ENCODE results near the gene UNKL.

UNKL gene

GRCh38 chr16:1372292-1372950 lies 42.1 kb downstream of the UNKL start:
- H3K27ac ChIP-seq = no peak overlapping the region
- no peak for TF ChIP-seq ZFX (IDR thresholded peaks at IDR 0.05; ENCODE audit: borderline replicate concordance)
- TF ChIP-seq CTCF (IDR thresholded peaks at IDR 0.05) = no peak

GRCh38 chr16:1371054-1371978 lies 43.2 kb downstream of the UNKL start:
- no peak overlapping the region for H3K27ac ChIP-seq
- no peak for TF ChIP-seq CTCF (IDR thresholded peaks at IDR 0.05)
- no peak for TF ChIP-seq ZFX (IDR thresholded peaks at IDR 0.05; ENCODE audit: borderline replicate concordance)

GRCh38 chr16:1367486-1368174 lies 46.9 kb downstream of the UNKL start:
- TF ChIP-seq ZFX (IDR thresholded peaks at IDR 0.05; ENCODE audit: borderline replicate concordance) = no peak
- TF ChIP-seq CTCF (IDR thresholded peaks at IDR 0.05) = no peak
- no peak overlapping the region for H3K27ac ChIP-seq

- TF ChIP-seq ZFX (IDR thresholded peaks at IDR 0.05; ENCODE audit: borderline replicate concordance) = no peak
- no peak for TF ChIP-seq CTCF (IDR thresholded peaks at IDR 0.05)
- H3K27ac ChIP-seq = no peak overlapping the region
Observed at GRCh38 chr16:1366712-1367299, 47.7 kb downstream of the UNKL start.

- H3K27ac ChIP-seq = no peak overlapping the region
- no peak for TF ChIP-seq ZFX (IDR thresholded peaks at IDR 0.05; ENCODE audit: borderline replicate concordance)
- no peak for TF ChIP-seq CTCF (IDR thresholded peaks at IDR 0.05)
Observed at GRCh38 chr16:1366060-1366711, 48.3 kb downstream of the UNKL start.

GRCh38 chr16:1364510-1364909 lies 50.0 kb downstream of the UNKL start:
- TF ChIP-seq CTCF (IDR thresholded peaks at IDR 0.05) = no peak
- no peak for TF ChIP-seq ZFX (IDR thresholded peaks at IDR 0.05; ENCODE audit: borderline replicate concordance)
- no peak overlapping the region for H3K27ac ChIP-seq

All from 22Rv1 (cell line).